ENCODE data around the gene TBCCD1.

- TF ChIP-seq CTCF (conservative IDR thresholded peaks at IDR 0.05), result no peak
- no peak for TF ChIP-seq ZFX (IDR thresholded peaks at IDR 0.05)
These were observed 56.6 kb downstream of the TBCCD1 start for GRCh38 chr3:186510374-186511079.

Measured in C4-2B (cell line).